OCI-LY3 (cell line): ENCODE data around the gene CCDC6.

Experiments
- H2AFZ ChIP-seq: fragments of 200-600, 300-600 bp; shearing (Covaris generic); 2 replicates; pipeline ENCODE4 v1.6.0; 2014; ENCODE audit warnings: antibody characterized with exemption, low read depth, low read length
- H3K27ac ChIP-seq: fragments of 200-600, 300-600 bp; sonication (generic); 2 replicates; pipeline ENCODE4 v1.5.1; 2014; ENCODE audit warnings: mild to moderate bottlenecking, low read length, moderate library complexity, mixed read lengths
- H3K27me3 ChIP-seq: fragments of 200-600, 300-600 bp; sonication (generic); 2 replicates; pipeline ENCODE4 v1.6.1; 2014; ENCODE audit warnings: low read depth, low read length, mixed read lengths
- H3K36me3 ChIP-seq: fragments of 200-600, 300-600 bp; sonication (generic); replicated peaks from 2 replicates; pipeline ENCODE3; 2014; ENCODE audit warnings: low read depth, low read length, mixed read lengths
- H3K4me1 ChIP-seq: fragments of 300-600, 200-600 bp; sonication (generic); 2 replicates; pipeline ENCODE4 v1.6.1; 2014; ENCODE audit warnings: low read length, mixed read lengths
- H3K4me2 ChIP-seq: fragments of 200-600, 300-600 bp; sonication (generic); 2 replicates; pipeline ENCODE4 v1.6.1; 2014; ENCODE audit warnings: low read length, mixed read lengths
- H3K4me3 ChIP-seq: fragments of 300-600, 200-600 bp; sonication (generic); 2 replicates; pipeline ENCODE4 v1.5.1; 2014; ENCODE audit warnings: antibody characterized with exemption, mild to moderate bottlenecking, low read length, moderate library complexity
- H3K79me2 ChIP-seq: fragments of 300-600, 200-600 bp; shearing (Covaris generic); 2 replicates; pipeline ENCODE4 v1.6.1; 2014; ENCODE audit warnings: mild to moderate bottlenecking, low read length, mixed read lengths
- H3K9ac ChIP-seq: fragments of 300-600, 200-600 bp; shearing (Covaris generic); 2 replicates; pipeline ENCODE4 v1.6.0; 2014; ENCODE audit warnings: mild to moderate bottlenecking, low read length, moderate library complexity
- H3K9me3 ChIP-seq: fragments of 200-600, 300-600 bp; shearing (Covaris generic); 2 replicates; pipeline ENCODE4 v1.6.1; 2014; ENCODE audit warnings: low read length, mixed read lengths; ENCODE audit not compliant: insufficient read depth
- H4K20me1 ChIP-seq: fragments of 200-600, 300-600 bp; sonication (generic); 2 replicates; pipeline ENCODE4 v1.6.1; 2016; ENCODE audit warnings: low read length, mixed read lengths; ENCODE audit not compliant: insufficient read depth
- CTCF ChIP-seq: fragments of 200-600, 300-600 bp; sonication (generic); IDR thresholded peaks from 2 replicates; pipeline ENCODE4 v1.5.1; 2014; ENCODE audit warnings: antibody characterized with exemption, low read length, low read depth
- EZH2phosphoT487 ChIP-seq: fragments of 200-600 bp; shearing (Covaris generic); IDR thresholded peaks from 2 replicates; pipeline ENCODE4 v1.6.1; 2018; ENCODE audit warnings: antibody characterized with exemption, mixed run types, low read depth

The CCDC6 gene

GRCh38 chr10:59926086-59926485 is 19.7 kb upstream of the CCDC6 start:
- no peak overlapping the region for H3K4me3 ChIP-seq
- H2AFZ ChIP-seq = no peak overlapping the region
- H4K20me1 ChIP-seq = no peaks in the 10 kb centered on the region
- no peak overlapping the region for H3K27ac ChIP-seq
- no peaks in the 10 kb centered on the region for H3K4me1 ChIP-seq
- H3K36me3 ChIP-seq = no peaks in the 10 kb centered on the region
- no peak for TF ChIP-seq CTCF
- no peak for TF ChIP-seq EZH2phosphoT487
- no peaks in the 10 kb centered on the region; the same call in 1 of the 2 replicates for H3K9me3 ChIP-seq
- H3K79me2 ChIP-seq = no peaks in the 10 kb centered on the region
- H3K27me3 ChIP-seq = no peaks in the 10 kb centered on the region
- no peak overlapping the region for H3K4me2 ChIP-seq
- no peak overlapping the region for H3K9ac ChIP-seq

- Histone ChIP-seq H3K36me3 (no peaks in the 10 kb centered on the region), H3K4me2 (no peak overlapping the region), H3K27me3 (no peaks in the 10 kb centered on the region), H3K4me3 (no peak overlapping the region), H3K4me1 (no peaks in the 10 kb centered on the region), H2AFZ (no peak overlapping the region), H3K9ac (no peak overlapping the region), H3K9me3 (no peaks in the 10 kb centered on the region; the same call in 1 of the 2 replicates), H3K27ac (no peak overlapping the region), H3K79me2 (no peaks in the 10 kb centered on the region), H4K20me1 (no peaks in the 10 kb centered on the region)
- TF ChIP-seq EZH2phosphoT487 (no peak), CTCF (no peak)
These were observed 16.6 kb upstream of the CCDC6 start for GRCh38 chr10:59922907-59923306.

GRCh38 chr10:59917922-59918321 is 11.6 kb upstream of the CCDC6 start:
- H3K4me2 ChIP-seq = no peak overlapping the region
- H3K27ac ChIP-seq = no peak overlapping the region
- H3K27me3 ChIP-seq = no peaks in the 10 kb centered on the region
- H3K9ac ChIP-seq = no peak overlapping the region
- no peaks in the 10 kb centered on the region for H3K79me2 ChIP-seq
- no peaks in the 10 kb centered on the region for H3K36me3 ChIP-seq
- no peak for TF ChIP-seq CTCF
- no peak for TF ChIP-seq EZH2phosphoT487
- no peak overlapping the region for H3K4me3 ChIP-seq
- no peaks in the 10 kb centered on the region for H4K20me1 ChIP-seq
- H3K9me3 ChIP-seq = peaks cover 15% of the 10 kb centered on the region; the same call in 1 of the 2 replicates
- H2AFZ ChIP-seq = no peak overlapping the region
- H3K4me1 ChIP-seq = peaks cover 6% of the 10 kb centered on the region; the same call in 1 of the 2 replicates

GRCh38 chr10:59913547-59914237 is 7.3 kb upstream of the CCDC6 start:
- Histone ChIP-seq H3K9ac (no peak overlapping the region), H3K9me3 (peaks cover 15% of the 10 kb centered on the region; the same call in 1 of the 2 replicates), H3K79me2 (no peaks in the 10 kb centered on the region), H3K27me3 (no peaks in the 10 kb centered on the region), H4K20me1 (no peaks in the 10 kb centered on the region), H2AFZ (no peak overlapping the region), H3K4me2 (no peak overlapping the region), H3K4me3 (no peak overlapping the region), H3K36me3 (no peaks in the 10 kb centered on the region), H3K27ac (peak overlapping the region; percentile 40), H3K4me1 (peaks cover 9% of the 10 kb centered on the region; the same call in 1 of the 2 replicates)
- TF ChIP-seq CTCF (no peak), EZH2phosphoT487 (no peak)
